HepG2 (cell line): ENCODE results near the gene CAMK4.

Experiments used
- CTCF ChIP-seq: sonication (generic); formaldehyde crosslinking; IDR thresholded peaks from 2 replicates; pipeline ENCODE4 v1.5.0; 2020; ENCODE audit warnings: mild to moderate bottlenecking, missing genetic modification reagents, moderate library complexity
- HNF4G ChIP-seq, 2 experiments: sonication (generic) in 1 of 2; formaldehyde crosslinking in 1 of 2; IDR thresholded peaks; 2 replicates each; pipeline versions ENCODE4 v1.4.0 to v1.6.1; 2011 to 2020; ENCODE audit warnings: borderline replicate concordance in 2 of 2, low read depth in 2 of 2, mild to moderate bottlenecking in 2 of 2, low read length in 1 of 2, missing genetic modification reagents in 1 of 2, moderate library complexity in 1 of 2
- HNRNPLL ChIP-seq: fragments of 200-400 bp; formaldehyde crosslinking; IDR thresholded peaks from 2 replicates; pipeline ENCODE4 v1.6.1; 2017; ENCODE audit warnings: mild to moderate bottlenecking, low read depth, low read length; ENCODE audit not compliant: poor library complexity, severe bottlenecking
- MEIS1 ChIP-seq: sonication (generic); formaldehyde crosslinking; IDR thresholded peaks from 2 replicates; pipeline ENCODE4 v1.9.0; 2021; ENCODE audit warnings: mild to moderate bottlenecking, missing genetic modification reagents, moderate library complexity, borderline replicate concordance
- NRL ChIP-seq: sonication (generic); formaldehyde crosslinking; IDR thresholded peaks from 2 replicates; pipeline ENCODE4 v1.5.0; 2020; ENCODE audit warnings: missing genetic modification reagents, mild to moderate bottlenecking, moderate library complexity, borderline replicate concordance
- PHB2 ChIP-seq: fragments of 450-650 bp; IDR thresholded peaks from 2 replicates; pipeline ENCODE4 v1.6.1; 2018; ENCODE audit not compliant: partially characterized antibody
- RNF2 ChIP-seq: fragments of 450-650 bp; conservative IDR thresholded peaks from 2 replicates; pipeline ENCODE4 v1.6.1; 2016; ENCODE audit warnings: low read depth
- RXRA ChIP-seq: sonication (generic); formaldehyde crosslinking; IDR thresholded peaks from 2 replicates; pipeline ENCODE4 v1.5.1; 2020; ENCODE audit warnings: missing genetic modification reagents
- ZHX2 ChIP-seq, 2 experiments: sonication (generic) in 1 of 2; formaldehyde crosslinking in 1 of 2; IDR thresholded peaks; 2 replicates each; pipeline versions ENCODE4 v1.6.1 to v1.9.0; 2014 to 2022; ENCODE audit warnings: antibody characterized with exemption in 1 of 2, borderline replicate concordance in 1 of 2, inconsistent platforms in 1 of 2, low read depth in 1 of 2, missing genetic modification reagents in 1 of 2
- ZNF274 ChIP-seq: sonication (generic); formaldehyde crosslinking; IDR thresholded peaks from 2 replicates; pipeline ENCODE4 v1.5.1; 2020; ENCODE audit warnings: mild to moderate bottlenecking, missing genetic modification reagents
- ZNF282 ChIP-seq: fragments of 450-650 bp; IDR thresholded peaks from 2 replicates; pipeline ENCODE4 v1.6.1; 2018; ENCODE audit not compliant: partially characterized antibody
- ZNF329 ChIP-seq: sonication (generic); formaldehyde crosslinking; IDR thresholded peaks from 2 replicates; pipeline ENCODE4 v1.9.0; 2021; ENCODE audit warnings: low read depth, mild to moderate bottlenecking, missing genetic modification reagents
- ZNF646 ChIP-seq: sonication (generic); formaldehyde crosslinking; IDR thresholded peaks from 2 replicates; pipeline ENCODE4 v1.9.0; 2021; ENCODE audit warnings: mild to moderate bottlenecking, missing genetic modification reagents
- TF ChIP-seq, protein P1 (sequence below): sonication (generic); formaldehyde crosslinking; conservative IDR thresholded peaks from 2 replicates; pipeline ENCODE4 v1.4.0; 2020; ENCODE audit warnings: missing genetic modification reagents

- no peak for TF ChIP-seq MEIS1 (CRISPR knock-in tag)
- no peak for TF ChIP-seq ZNF646
- no peak for TF ChIP-seq HNRNPLL
- no peak for TF ChIP-seq ZNF329
- TF ChIP-seq, protein P1, sequence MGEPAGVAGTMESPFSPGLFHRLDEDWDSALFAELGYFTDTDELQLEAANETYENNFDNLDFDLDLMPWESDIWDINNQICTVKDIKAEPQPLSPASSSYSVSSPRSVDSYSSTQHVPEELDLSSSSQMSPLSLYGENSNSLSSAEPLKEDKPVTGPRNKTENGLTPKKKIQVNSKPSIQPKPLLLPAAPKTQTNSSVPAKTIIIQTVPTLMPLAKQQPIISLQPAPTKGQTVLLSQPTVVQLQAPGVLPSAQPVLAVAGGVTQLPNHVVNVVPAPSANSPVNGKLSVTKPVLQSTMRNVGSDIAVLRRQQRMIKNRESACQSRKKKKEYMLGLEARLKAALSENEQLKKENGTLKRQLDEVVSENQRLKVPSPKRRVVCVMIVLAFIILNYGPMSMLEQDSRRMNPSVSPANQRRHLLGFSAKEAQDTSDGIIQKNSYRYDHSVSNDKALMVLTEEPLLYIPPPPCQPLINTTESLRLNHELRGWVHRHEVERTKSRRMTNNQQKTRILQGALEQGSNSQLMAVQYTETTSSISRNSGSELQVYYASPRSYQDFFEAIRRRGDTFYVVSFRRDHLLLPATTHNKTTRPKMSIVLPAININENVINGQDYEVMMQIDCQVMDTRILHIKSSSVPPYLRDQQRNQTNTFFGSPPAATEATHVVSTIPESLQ (CRISPR knock-in tag), result no peak
- no peak for TF ChIP-seq ZNF274 (CRISPR knock-in tag)
- no peak for TF ChIP-seq CTCF
- no peak for TF ChIP-seq HNF4G (IDR thresholded peaks at IDR 0.05; ENCODE audit: borderline replicate concordance, low read depth, low read length)
- no peak for TF ChIP-seq HNF4G (CRISPR knock-in tag; IDR thresholded peaks at IDR 0.05; ENCODE audit: borderline replicate concordance, low read depth)
- TF ChIP-seq RNF2, result no peak
- no peak for TF ChIP-seq ZHX2 (IDR thresholded peaks at IDR 0.05; ENCODE audit: low read depth)
- no peak for TF ChIP-seq ZHX2 (CRISPR knock-in tag; IDR thresholded peaks at IDR 0.05; ENCODE audit: borderline replicate concordance)
- no peak for TF ChIP-seq PHB2
- TF ChIP-seq ZNF282, result no peak
- TF ChIP-seq NRL (CRISPR knock-in tag), result no peak
- no peak for TF ChIP-seq RXRA (CRISPR knock-in tag)
Observed at GRCh38 chr5:111453747-111454146, 229.6 kb downstream of the CAMK4 start.
